Adrenal gland (tissue), 5 donors: ENCODE results near the gene DCDC2.

Experiments used
- CTCF ChIP-seq, 6 experiments: fragments of 450-650 bp in 4 of 6; fragments of 200-600 bp in 2 of 6; sonication (generic) in 1 of 6; IDR thresholded peaks; 1 replicate in 5 of 6; 2 replicates in 1 of 6; pipeline versions ENCODE4 v1.5.1 to v1.8.0; 2016 to 2021; ENCODE audit warnings: antibody characterized with exemption in 6 of 6, mild to moderate bottlenecking in 2 of 6, moderate library complexity in 1 of 6
- POLR2A ChIP-seq, 2 donors: fragments of 450-650 bp; IDR thresholded peaks; one replicate each; pipeline ENCODE4 v1.6.1; 2017; ENCODE audit warnings: antibody characterized with exemption in 2 of 2, mild to moderate bottlenecking in 2 of 2, moderate library complexity in 1 of 2
- donor health status: DM: no; HTN: no; CAD: no.

DNA sequence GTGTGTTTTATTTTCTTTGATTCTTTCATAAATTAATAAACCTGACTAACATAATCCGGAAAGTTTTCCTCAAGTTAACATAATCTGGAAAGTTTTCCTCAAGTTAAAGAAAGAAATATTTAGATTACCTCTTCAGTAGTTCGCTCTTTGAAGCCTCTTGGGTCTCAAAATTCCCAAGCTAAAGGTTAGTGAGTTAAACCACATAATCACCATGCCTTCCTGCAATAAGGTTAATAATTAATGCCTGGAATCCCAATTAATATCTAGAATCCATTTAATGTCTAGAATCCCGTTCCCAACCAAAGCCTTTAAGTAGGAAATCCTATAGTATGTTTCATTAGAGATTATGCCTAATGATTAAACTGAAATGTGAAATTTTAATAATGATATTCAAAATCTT, 12.9 kb downstream of the DCDC2 start:
- TF ChIP-seq CTCF (IDR thresholded peaks at IDR 0.05) (no peak), POLR2A (IDR thresholded peaks at IDR 0.05) (no peak)
